Left lung (tissue), 10 donors: ENCODE results near the gene HLA-DRB5. TPM values are rescaled to one million over a fixed set of nuclear protein-coding genes. Genes with fewer than 3 reads are reported as not detected.
A peak's percentile ranks its signal among the peaks of the same experiment; 100 is the strongest.

ENCODE experiments used
- ATAC-seq: fragments of 200-7000 bp; cut with Tn5 transposase; one replicate; pipeline ENCODE4 v1.9.1; 2020; ENCODE audit warnings: moderate library complexity
- DNase-seq, 4 donors: peaks; one replicate each; pipeline ENCODE4 v3.0.0-alpha.2; 2013 to 2020
- H3K27ac ChIP-seq, 2 donors: fragments of 200-600 bp; sonication (generic) in 1 of 2; one replicate each; pipeline versions ENCODE4 v1.5.0 to v1.8.0; 2020 to 2021
- H3K27me3 ChIP-seq, 2 donors: fragments of 200-600 bp; sonication (generic) in 1 of 2; one replicate each; pipeline versions ENCODE4 v1.5.0 to v1.8.0; 2020 to 2021
- H3K36me3 ChIP-seq, 2 donors: fragments of 200-600 bp; sonication (generic) in 1 of 2; one replicate each; pipeline versions ENCODE4 v1.5.0 to v1.8.0; 2020 to 2021
- H3K4me1 ChIP-seq, 2 donors: fragments of 200-600 bp; one replicate each; pipeline ENCODE4 v1.8.0; 2021
- H3K4me3 ChIP-seq, 2 donors: fragments of 200-600 bp; sonication (generic) in 1 of 2; one replicate each; pipeline versions ENCODE4 v1.5.0 to v1.8.0; 2020 to 2021; ENCODE audit warnings: mild to moderate bottlenecking in 1 of 2
- H3K9me3 ChIP-seq, 2 donors: fragments of 200-600 bp; sonication (generic) in 1 of 2; one replicate each; pipeline versions ENCODE4 v1.5.0 to v1.8.0; 2020 to 2021
- intact Hi-C, 2 donors: fragments of 100-400 bp; cut with DNase I; formaldehyde crosslinking; loops; one replicate each; pipeline versions ENCODE4 v1.11.2 to v1.14.2; 2022
- polyA plus RNA-seq, 6 donors: library from polyadenylated mRNA; unstranded; fragments of 120-200 nt; gene quantifications; one replicate each; pipeline ENCODE4 v1.2.1, GENCODE V29; 2013; ENCODE audit not compliant: insufficient read length in 6 of 6
- total RNA-seq, 2 donors: library from RNA; stranded (reverse); fragmentation: NEBNext Ultra II Directional; extraction: Animal tissue kit (Norgen Biotek cat#: 25700); gene quantifications; one replicate each; pipeline ENCODE4 v1.2.1, GENCODE V29; 2021
- TF ChIP-seq, protein P1 (sequence below), 2 donors: fragments of 200-600 bp; sonication (generic) in 1 of 2; IDR thresholded peaks; one replicate each; pipeline versions ENCODE4 v1.5.0 to v1.8.0; 2021; ENCODE audit warnings: antibody characterized with exemption in 2 of 2
- donor health status: DM: no; HTN: yes; CAD: no.
- donor health status: DM: no; HTN: no; CAD: no.

HLA-DRB5 gene
- total and polyA plus RNA-seq, 8 donors, result 2.7 to 407 (median 7.3) TPM

DNA sequence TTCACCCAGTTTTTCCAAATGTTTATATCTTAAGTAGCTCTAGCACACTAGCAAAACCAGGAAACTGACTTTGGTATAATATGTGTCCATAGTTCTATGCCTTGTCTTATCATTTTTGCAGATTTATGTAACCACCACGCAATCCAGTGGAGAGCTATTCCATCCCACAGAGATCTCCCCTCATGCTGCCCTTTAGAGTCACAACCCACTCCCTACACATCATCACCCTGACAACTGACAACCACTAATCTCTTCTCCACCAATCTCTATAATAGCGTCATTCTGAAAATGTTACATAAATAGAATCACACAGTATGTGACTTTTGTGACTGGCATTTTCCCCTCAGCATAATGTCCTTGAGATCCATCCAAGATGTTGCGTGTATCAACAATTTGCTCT lies 29.1 kb downstream of the HLA-DRB5 start:
- Histone ChIP-seq H3K9me3 (no peaks in the 10 kb centered on the region), H3K4me3 (no peak overlapping the region), H3K27me3 (no peaks in the 10 kb centered on the region), H3K4me1 (no peaks in the 10 kb centered on the region), H3K36me3 (no peaks in the 10 kb centered on the region), H3K27ac (no peak overlapping the region)
- ATAC-seq, result no peak
- intact Hi-C loops, result no loop called here
- TF ChIP-seq, protein P1, sequence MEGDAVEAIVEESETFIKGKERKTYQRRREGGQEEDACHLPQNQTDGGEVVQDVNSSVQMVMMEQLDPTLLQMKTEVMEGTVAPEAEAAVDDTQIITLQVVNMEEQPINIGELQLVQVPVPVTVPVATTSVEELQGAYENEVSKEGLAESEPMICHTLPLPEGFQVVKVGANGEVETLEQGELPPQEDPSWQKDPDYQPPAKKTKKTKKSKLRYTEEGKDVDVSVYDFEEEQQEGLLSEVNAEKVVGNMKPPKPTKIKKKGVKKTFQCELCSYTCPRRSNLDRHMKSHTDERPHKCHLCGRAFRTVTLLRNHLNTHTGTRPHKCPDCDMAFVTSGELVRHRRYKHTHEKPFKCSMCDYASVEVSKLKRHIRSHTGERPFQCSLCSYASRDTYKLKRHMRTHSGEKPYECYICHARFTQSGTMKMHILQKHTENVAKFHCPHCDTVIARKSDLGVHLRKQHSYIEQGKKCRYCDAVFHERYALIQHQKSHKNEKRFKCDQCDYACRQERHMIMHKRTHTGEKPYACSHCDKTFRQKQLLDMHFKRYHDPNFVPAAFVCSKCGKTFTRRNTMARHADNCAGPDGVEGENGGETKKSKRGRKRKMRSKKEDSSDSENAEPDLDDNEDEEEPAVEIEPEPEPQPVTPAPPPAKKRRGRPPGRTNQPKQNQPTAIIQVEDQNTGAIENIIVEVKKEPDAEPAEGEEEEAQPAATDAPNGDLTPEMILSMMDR (IDR thresholded peaks at IDR 0.05), result no peak
- DNase-seq, result no peak

DNA sequence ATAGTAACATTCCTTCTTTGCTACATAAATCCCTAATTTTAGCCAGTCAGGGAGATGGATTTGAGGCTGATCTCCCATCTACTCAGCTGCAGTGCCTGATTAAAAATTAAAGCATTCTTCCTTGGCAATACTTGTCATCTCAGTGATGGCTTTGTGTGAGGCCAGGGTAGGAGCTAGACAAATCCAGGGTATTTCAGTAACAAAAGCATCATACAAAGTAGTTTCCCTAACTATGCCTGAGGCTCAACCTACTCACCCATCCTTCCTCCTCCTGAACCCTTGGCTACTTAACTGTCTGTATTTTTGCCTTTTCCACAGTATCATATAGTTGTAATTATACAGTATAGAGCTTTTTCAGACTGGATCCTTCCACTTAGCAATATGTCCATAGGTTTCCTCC lies 37.7 kb downstream of the HLA-DRB5 start:
- Histone ChIP-seq H3K27me3 (no peaks in the 10 kb centered on the region), H3K27ac (no peak overlapping the region), H3K9me3 (no peaks in the 10 kb centered on the region), H3K4me3 (no peak overlapping the region), H3K36me3 (no peaks in the 10 kb centered on the region), H3K4me1 (no peaks in the 10 kb centered on the region)
- intact Hi-C loops, result no loop called here
- ATAC-seq (no peak), DNase-seq (no peak)
- TF ChIP-seq, protein P1 (IDR thresholded peaks at IDR 0.05), result no peak

DNA sequence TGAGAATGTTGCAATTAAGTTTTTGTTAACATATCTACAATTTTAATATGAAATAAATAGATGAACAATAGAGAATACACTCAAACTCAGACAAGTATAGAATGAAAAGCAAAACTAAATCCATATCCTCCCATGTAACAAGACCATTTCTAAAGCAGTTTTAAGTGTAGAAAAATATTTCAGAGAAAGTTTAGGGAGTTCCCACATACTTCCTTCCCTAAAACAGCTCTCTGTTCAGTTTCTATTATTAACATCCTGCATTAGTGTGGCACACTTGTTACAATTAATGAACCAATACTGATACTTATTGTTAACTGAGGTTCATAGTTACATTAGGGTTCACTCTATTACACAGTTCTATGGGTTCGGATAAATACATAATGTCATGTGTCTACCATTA lies 38.4 kb downstream of the HLA-DRB5 start:
- no peak for DNase-seq
- Histone ChIP-seq H3K4me1 (no peaks in the 10 kb centered on the region), H3K4me3 (no peak overlapping the region), H3K27me3 (no peaks in the 10 kb centered on the region), H3K36me3 (no peaks in the 10 kb centered on the region), H3K27ac (no peak overlapping the region), H3K9me3 (no peaks in the 10 kb centered on the region)
- no peak for ATAC-seq
- TF ChIP-seq, protein P1 (IDR thresholded peaks at IDR 0.05), result no peak
- intact Hi-C loops, result no loop called here

DNA sequence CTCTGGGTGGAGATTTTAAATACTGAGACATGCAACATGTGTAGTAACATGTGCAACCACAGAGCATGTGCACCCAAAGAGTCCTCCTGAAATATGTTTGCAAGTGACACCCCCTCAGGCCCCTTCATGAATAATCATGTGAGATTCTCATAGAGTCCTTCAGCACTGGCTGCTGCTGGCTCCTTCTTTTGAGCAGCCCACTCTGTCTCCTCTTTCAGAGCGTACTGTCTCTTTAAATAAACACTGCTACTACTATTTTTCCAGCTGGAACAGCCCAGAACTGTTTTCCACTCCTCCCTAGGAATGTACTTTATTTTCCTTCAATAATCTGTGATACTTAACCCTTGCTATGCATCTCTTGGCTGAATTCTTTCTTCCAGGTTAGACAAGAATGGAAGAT lies 42.0 kb downstream of the HLA-DRB5 start:
- Histone ChIP-seq H3K36me3 (no peaks in the 10 kb centered on the region), H3K4me3 (no peak overlapping the region), H3K27ac (no peak overlapping the region), H3K4me1 (no peaks in the 10 kb centered on the region), H3K27me3 (no peaks in the 10 kb centered on the region), H3K9me3 (no peaks in the 10 kb centered on the region)
- ATAC-seq (peak; percentile 26), DNase-seq (no peak)
- intact Hi-C loops, result loop anchor here in 1 of 2 donors (10.0 kb wide), 1 partner anchor 47 kb away; the partner anchor contains the start of gene HLA-DRB5
- TF ChIP-seq, protein P1 (IDR thresholded peaks at IDR 0.05), result no peak

DNA sequence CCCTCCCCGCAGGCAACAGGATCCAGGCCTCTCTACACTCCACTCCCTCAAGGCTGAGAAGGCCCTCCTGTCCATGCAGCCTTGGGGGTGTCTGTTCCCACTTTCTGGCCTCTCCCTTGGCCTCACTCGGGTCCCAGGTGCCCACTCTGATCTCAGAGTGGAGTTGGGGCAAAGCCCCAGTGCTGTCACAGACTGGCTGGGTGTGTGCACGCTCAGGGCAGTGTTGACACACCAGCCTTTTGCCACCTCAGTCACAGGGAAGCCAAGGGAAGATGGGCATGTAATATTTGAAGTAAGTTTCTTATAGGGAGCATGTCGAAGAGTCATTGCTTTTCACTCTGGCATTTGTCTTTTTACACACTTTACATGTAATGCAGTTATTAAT lies 45.5 kb downstream of the HLA-DRB5 start:
- Histone ChIP-seq H3K27me3 (no peaks in the 10 kb centered on the region), H3K27ac (no peak overlapping the region), H3K9me3 (no peaks in the 10 kb centered on the region), H3K36me3 (no peaks in the 10 kb centered on the region), H3K4me3 (no peak overlapping the region), H3K4me1 (no peaks in the 10 kb centered on the region)
- DNase-seq, result no peak
- no peak for ATAC-seq
- intact Hi-C loops, result loop anchor here in 1 of 2 donors (10.0 kb wide), 1 partner anchor 50 kb away; the partner anchor contains the start of gene HLA-DRB5
- TF ChIP-seq, protein P1 (IDR thresholded peaks at IDR 0.05), result no peak
